Cardiac fibroblast (primary cell): ENCODE results near the gene TNFRSF6B.
A peak's percentile ranks its signal among the peaks of the same experiment; 100 is the strongest.

Experiments
- DNase-seq, 2 donors: peaks; one replicate each; pipeline versions ENCODE4 v3.0.0 to v3.0.0-alpha.2; 2010; ENCODE audit warnings: low read depth in 2 of 2
- H3K4me3 ChIP-seq, 2 donors: replicated peaks in 1 of 2; 1 replicate in 1 of 2; 2 replicates in 1 of 2; pipeline ENCODE4 v1.5.1; 2011; ENCODE audit warnings: low read depth in 2 of 2, low read length in 2 of 2, mild to moderate bottlenecking in 2 of 2, moderate library complexity in 1 of 2
- TF ChIP-seq, protein P1 (sequence below): IDR thresholded peaks from one replicate; pipeline ENCODE4 v1.5.1; 2011; ENCODE audit warnings: low read depth, mild to moderate bottlenecking, low read length, inconsistent platforms

Gene TNFRSF6B

DNA sequence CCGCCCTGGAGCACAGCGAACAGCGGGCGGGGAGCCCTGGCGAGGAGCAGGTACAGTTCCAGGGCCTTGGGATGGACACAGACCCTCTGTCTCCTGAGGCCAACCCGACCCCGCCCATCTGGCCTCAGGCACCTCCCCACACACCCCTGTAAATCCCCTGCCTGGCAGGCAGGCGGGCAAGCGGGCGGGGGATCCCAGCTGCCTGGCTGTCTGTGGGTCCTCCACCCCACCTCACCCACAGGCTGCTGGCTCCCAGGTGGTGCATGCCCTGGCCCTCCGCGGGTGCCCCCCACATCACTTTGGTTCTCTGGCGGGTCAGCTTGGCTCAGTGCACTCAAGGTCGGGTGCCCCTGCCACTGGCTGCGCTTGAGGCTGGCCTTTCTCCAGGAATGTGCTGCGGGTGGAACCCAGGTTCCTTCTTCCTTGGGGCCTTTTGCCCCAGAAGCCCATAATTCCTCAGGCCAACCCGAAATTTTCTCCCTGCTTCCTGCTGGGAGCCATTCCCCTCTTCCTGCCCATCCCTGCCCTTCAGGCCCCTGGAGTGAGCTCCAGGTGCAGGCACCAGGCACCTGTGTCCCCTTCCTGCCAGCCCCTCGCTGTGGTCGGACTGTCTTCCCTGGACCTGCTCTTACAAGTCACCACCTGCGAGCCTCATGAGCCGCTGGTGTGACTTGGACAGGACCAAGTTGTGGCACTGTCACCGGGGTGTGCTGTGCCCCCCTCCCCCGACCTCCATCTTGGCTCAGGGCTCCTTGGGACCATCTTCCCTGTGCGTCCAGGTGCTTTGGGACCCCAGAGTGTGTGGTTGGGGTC lies 5.3 kb upstream of the TNFRSF6B start:
- H3K4me3 ChIP-seq, result no peak overlapping the region
- TF ChIP-seq, protein P1, sequence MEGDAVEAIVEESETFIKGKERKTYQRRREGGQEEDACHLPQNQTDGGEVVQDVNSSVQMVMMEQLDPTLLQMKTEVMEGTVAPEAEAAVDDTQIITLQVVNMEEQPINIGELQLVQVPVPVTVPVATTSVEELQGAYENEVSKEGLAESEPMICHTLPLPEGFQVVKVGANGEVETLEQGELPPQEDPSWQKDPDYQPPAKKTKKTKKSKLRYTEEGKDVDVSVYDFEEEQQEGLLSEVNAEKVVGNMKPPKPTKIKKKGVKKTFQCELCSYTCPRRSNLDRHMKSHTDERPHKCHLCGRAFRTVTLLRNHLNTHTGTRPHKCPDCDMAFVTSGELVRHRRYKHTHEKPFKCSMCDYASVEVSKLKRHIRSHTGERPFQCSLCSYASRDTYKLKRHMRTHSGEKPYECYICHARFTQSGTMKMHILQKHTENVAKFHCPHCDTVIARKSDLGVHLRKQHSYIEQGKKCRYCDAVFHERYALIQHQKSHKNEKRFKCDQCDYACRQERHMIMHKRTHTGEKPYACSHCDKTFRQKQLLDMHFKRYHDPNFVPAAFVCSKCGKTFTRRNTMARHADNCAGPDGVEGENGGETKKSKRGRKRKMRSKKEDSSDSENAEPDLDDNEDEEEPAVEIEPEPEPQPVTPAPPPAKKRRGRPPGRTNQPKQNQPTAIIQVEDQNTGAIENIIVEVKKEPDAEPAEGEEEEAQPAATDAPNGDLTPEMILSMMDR, result no peak
- no peak for DNase-seq

GRCh38 chr20:63691711-63692435 lies 4.6 kb upstream of the TNFRSF6B start:
- H3K4me3 ChIP-seq, result no peak overlapping the region
- DNase-seq, result no peak
- TF ChIP-seq, protein P1, result no peak

DNA sequence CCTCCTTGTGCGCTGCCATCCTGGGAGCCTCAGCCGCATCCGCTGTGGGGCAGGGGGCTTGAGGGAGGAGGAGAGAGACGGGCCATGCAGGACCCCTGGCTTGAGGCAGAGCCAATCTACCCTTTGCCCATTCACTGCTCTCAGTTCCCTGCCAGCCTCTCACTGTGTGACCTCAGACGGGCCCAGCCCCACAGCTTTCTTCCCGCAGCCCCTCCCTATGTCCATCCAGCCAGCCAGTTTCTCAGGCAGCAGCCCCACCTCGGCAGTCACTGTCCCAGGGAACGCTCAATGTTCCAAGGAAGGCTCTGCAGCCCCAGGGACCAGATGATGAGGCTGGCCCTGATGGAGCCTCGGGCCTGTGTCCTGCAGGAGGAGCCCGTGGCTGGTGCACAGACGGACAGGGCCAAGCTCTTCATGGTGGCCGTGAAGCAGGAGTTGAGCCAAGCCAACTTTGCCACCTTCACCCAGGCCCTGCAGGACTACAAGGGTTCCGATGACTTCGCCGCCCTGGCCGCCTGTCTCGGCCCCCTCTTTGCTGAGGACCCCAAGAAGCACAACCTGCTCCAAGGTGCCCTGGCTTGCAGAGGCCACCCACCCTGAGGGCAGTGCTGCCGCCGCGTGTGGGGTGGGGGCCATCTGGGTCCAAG lies 3.9 kb upstream of the TNFRSF6B start:
- no peak overlapping the region for H3K4me3 ChIP-seq
- TF ChIP-seq, protein P1, result peak; percentile 32
- DNase-seq, result peak in 1 of 2 donors; percentile 34

DNA sequence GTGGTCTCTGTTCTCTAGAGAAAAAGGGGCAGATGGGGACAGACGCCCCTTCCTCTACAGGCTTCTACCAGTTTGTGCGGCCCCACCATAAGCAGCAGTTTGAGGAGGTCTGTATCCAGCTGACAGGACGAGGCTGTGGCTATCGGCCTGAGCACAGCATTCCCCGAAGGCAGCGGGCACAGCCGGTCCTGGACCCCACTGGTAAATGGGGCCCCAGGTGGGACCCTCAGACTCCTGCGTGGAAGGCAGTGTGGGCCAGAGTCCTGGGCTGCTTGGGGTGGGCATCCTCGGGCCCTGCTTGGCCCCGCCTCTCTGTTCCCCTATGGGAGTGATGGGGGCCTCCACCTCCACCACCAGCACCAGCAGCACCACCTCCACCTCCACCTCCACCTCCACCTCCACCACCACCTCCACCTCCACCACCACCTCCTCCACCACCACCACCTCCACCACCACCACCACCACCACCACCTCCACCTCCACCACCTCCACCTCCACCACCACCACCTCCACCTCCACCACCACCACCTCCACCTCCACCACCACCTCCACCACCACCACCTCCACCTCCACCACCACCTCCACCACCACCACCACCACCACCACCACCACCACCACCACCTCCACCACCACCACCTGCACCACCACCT lies 3.2 kb upstream of the TNFRSF6B start:
- DNase-seq, result no peak
- TF ChIP-seq, protein P1, result no peak
- H3K4me3 ChIP-seq, result no peak overlapping the region

DNA sequence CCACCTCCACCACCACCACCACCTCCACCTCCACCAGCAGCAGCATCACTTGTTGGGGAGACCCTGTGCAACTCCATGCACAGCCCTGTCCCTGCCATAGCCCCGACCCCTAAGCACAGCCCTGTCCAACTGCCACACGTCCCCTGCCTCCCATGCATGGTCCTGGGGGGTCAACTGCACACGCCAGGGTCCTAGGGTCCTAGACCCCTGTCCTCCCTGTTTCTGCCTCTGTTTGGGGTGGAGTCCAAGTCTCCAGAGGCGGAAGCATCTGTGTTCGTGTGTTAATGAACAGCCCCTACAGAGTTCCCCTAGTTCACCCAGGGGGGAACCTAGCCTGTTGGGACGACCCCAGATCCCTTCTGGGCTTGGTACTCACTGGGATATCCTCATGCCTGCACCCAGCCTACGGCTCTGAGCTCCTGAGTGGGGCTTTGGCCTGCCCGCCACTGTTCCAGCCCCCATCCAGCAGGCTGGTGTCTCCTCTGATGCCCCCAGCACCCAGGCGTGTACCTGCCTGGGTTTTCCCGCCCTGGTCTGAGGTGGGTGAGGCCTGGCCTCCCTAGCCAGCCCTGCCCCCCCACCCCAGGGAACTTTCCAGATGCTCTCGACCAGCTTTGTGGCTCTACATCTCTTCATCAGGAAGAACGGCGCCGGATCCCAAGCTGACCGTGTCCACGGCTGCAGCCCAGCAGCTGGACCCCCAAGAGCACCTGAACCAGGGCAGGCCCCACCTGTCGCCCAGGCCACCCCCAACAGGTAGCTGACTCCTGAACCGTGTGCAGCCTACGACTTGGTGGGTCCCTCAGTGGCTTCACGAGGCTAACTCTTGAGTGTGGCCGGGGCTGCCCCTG lies 2.5 kb upstream of the TNFRSF6B start:
- H3K4me3 ChIP-seq, result no peak overlapping the region
- TF ChIP-seq, protein P1, result no peak
- no peak for DNase-seq
